DND-41 (cell line): ENCODE results near the gene UBAP1.

Experiments
- EZH2 ChIP-seq: IDR thresholded peaks from 3 replicates; pipeline ENCODE4 v1.6.1; 2012; ENCODE audit warnings: borderline replicate concordance, low read depth, mild to moderate bottlenecking, moderate library complexity, low read length, inconsistent platforms; ENCODE audit not compliant: severe bottlenecking
- TF ChIP-seq, protein P1 (sequence below): IDR thresholded peaks from 2 replicates; pipeline ENCODE4 v1.5.1; 2012; ENCODE audit warnings: borderline replicate concordance, low read length, moderate library complexity, mild to moderate bottlenecking; ENCODE audit not compliant: poor library complexity, severe bottlenecking; ENCODE audit errors: extremely low read depth

GRCh38 chr9:34131571-34131970, 47.3 kb upstream of the UBAP1 start:
- TF ChIP-seq, protein P1, sequence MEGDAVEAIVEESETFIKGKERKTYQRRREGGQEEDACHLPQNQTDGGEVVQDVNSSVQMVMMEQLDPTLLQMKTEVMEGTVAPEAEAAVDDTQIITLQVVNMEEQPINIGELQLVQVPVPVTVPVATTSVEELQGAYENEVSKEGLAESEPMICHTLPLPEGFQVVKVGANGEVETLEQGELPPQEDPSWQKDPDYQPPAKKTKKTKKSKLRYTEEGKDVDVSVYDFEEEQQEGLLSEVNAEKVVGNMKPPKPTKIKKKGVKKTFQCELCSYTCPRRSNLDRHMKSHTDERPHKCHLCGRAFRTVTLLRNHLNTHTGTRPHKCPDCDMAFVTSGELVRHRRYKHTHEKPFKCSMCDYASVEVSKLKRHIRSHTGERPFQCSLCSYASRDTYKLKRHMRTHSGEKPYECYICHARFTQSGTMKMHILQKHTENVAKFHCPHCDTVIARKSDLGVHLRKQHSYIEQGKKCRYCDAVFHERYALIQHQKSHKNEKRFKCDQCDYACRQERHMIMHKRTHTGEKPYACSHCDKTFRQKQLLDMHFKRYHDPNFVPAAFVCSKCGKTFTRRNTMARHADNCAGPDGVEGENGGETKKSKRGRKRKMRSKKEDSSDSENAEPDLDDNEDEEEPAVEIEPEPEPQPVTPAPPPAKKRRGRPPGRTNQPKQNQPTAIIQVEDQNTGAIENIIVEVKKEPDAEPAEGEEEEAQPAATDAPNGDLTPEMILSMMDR = no peak
- TF ChIP-seq EZH2 = no peak
